ENCODE results near the gene TRPM3. TPM values are rescaled to one million over a fixed set of nuclear protein-coding genes. Genes with fewer than 3 reads are reported as not detected.

TRPM3 gene
- total RNA-seq, 1 donor = 0.72 TPM

GRCh38 chr9:70506159-70506558 is 615.3 kb downstream of the TRPM3 start:
- no peak for DNase-seq (ENCODE audit: insufficient read length, low spot score, missing footprints)
- H3K36me3 ChIP-seq (ENCODE audit: insufficient read depth, low read length) = no peaks in the 10 kb centered on the region
- no peaks in the 10 kb centered on the region for H3K27me3 ChIP-seq (ENCODE audit: insufficient read depth, low read length)
- H3K4me3 ChIP-seq (ENCODE audit: insufficient read depth, low read length) = no peak overlapping the region
- H3K27ac ChIP-seq (ENCODE audit: low read depth, low read length) = no peak overlapping the region
- no peaks in the 10 kb centered on the region for H4K20me1 ChIP-seq (ENCODE audit: insufficient read depth, low read length)
- no peaks in the 10 kb centered on the region for H3K79me2 ChIP-seq (ENCODE audit: insufficient read depth, low read length)
- H3K9me3 ChIP-seq (ENCODE audit: low read depth, low read length) = no peaks in the 10 kb centered on the region
- H3K4me1 ChIP-seq (ENCODE audit: insufficient read depth, low read length) = peaks cover 6% of the 10 kb centered on the region
- no peak overlapping the region for H3K4me2 ChIP-seq (ENCODE audit: insufficient read depth, low read length)
- H2AFZ ChIP-seq (ENCODE audit: low read length) = no peak overlapping the region
- no peak for TF ChIP-seq CTCF (IDR thresholded peaks at IDR 0.05; ENCODE audit: extremely low read depth, low read depth, low read length)

GRCh38 chr9:70504834-70505233 is 616.6 kb downstream of the TRPM3 start:
- TF ChIP-seq CTCF (IDR thresholded peaks at IDR 0.05; ENCODE audit: extremely low read depth, low read depth, low read length) = no peak
- H3K4me3 ChIP-seq (ENCODE audit: insufficient read depth, low read length) = no peak overlapping the region
- peak overlapping the region; percentile 18 for H3K27ac ChIP-seq (ENCODE audit: low read depth, low read length)
- no peaks in the 10 kb centered on the region for H3K36me3 ChIP-seq (ENCODE audit: insufficient read depth, low read length)
- peak overlapping the region; percentile 36 for H2AFZ ChIP-seq (ENCODE audit: low read length)
- no peaks in the 10 kb centered on the region for H3K79me2 ChIP-seq (ENCODE audit: insufficient read depth, low read length)
- H4K20me1 ChIP-seq (ENCODE audit: insufficient read depth, low read length) = no peaks in the 10 kb centered on the region
- H3K4me1 ChIP-seq (ENCODE audit: insufficient read depth, low read length) = peaks cover 6% of the 10 kb centered on the region
- H3K4me2 ChIP-seq (ENCODE audit: insufficient read depth, low read length) = peak overlapping the region; percentile 43
- no peaks in the 10 kb centered on the region for H3K27me3 ChIP-seq (ENCODE audit: insufficient read depth, low read length)
- no peaks in the 10 kb centered on the region for H3K9me3 ChIP-seq (ENCODE audit: low read depth, low read length)
- no peak for DNase-seq (ENCODE audit: insufficient read length, low spot score, missing footprints)

- Histone ChIP-seq H3K9me3 (ENCODE audit: low read depth, low read length) (no peaks in the 10 kb centered on the region), H3K27ac (ENCODE audit: low read depth, low read length) (no peak overlapping the region), H3K79me2 (ENCODE audit: insufficient read depth, low read length) (no peaks in the 10 kb centered on the region), H3K4me1 (ENCODE audit: insufficient read depth, low read length) (peaks cover 6% of the 10 kb centered on the region), H4K20me1 (ENCODE audit: insufficient read depth, low read length) (no peaks in the 10 kb centered on the region), H3K4me2 (ENCODE audit: insufficient read depth, low read length) (no peak overlapping the region), H3K27me3 (ENCODE audit: insufficient read depth, low read length) (no peaks in the 10 kb centered on the region), H3K4me3 (ENCODE audit: insufficient read depth, low read length) (no peak overlapping the region), H2AFZ (ENCODE audit: low read length) (no peak overlapping the region), H3K36me3 (ENCODE audit: insufficient read depth, low read length) (no peaks in the 10 kb centered on the region)
- no peak for TF ChIP-seq CTCF (IDR thresholded peaks at IDR 0.05; ENCODE audit: extremely low read depth, low read depth, low read length)
- no peak for DNase-seq (ENCODE audit: insufficient read length, low spot score, missing footprints)
These were observed 618.7 kb downstream of the TRPM3 start for GRCh38 chr9:70502690-70503089.

- Histone ChIP-seq H3K9me3 (ENCODE audit: low read depth, low read length) (no peaks in the 10 kb centered on the region), H2AFZ (ENCODE audit: low read length) (no peak overlapping the region), H3K4me3 (ENCODE audit: insufficient read depth, low read length) (no peak overlapping the region), H4K20me1 (ENCODE audit: insufficient read depth, low read length) (no peaks in the 10 kb centered on the region), H3K4me2 (ENCODE audit: insufficient read depth, low read length) (no peak overlapping the region), H3K79me2 (ENCODE audit: insufficient read depth, low read length) (no peaks in the 10 kb centered on the region), H3K27me3 (ENCODE audit: insufficient read depth, low read length) (no peaks in the 10 kb centered on the region), H3K4me1 (ENCODE audit: insufficient read depth, low read length) (peaks cover 6% of the 10 kb centered on the region), H3K36me3 (ENCODE audit: insufficient read depth, low read length) (no peaks in the 10 kb centered on the region), H3K27ac (ENCODE audit: low read depth, low read length) (no peak overlapping the region)
- DNase-seq (ENCODE audit: insufficient read length, low spot score, missing footprints) = no peak
- TF ChIP-seq CTCF (IDR thresholded peaks at IDR 0.05; ENCODE audit: extremely low read depth, low read depth, low read length) = no peak
These were observed 620.6 kb downstream of the TRPM3 start for GRCh38 chr9:70500793-70501192.
